GM18870 (cell line): ENCODE data around the gene GNA15.

Experiments
- ATAC-seq: cut with Tn5 transposase; IDR thresholded peaks from one replicate; pipeline ENCODE4 v1.9.1; 2021; ENCODE audit warnings: moderate library complexity; ENCODE audit not compliant: unreplicated experiment

Gene GNA15

DNA sequence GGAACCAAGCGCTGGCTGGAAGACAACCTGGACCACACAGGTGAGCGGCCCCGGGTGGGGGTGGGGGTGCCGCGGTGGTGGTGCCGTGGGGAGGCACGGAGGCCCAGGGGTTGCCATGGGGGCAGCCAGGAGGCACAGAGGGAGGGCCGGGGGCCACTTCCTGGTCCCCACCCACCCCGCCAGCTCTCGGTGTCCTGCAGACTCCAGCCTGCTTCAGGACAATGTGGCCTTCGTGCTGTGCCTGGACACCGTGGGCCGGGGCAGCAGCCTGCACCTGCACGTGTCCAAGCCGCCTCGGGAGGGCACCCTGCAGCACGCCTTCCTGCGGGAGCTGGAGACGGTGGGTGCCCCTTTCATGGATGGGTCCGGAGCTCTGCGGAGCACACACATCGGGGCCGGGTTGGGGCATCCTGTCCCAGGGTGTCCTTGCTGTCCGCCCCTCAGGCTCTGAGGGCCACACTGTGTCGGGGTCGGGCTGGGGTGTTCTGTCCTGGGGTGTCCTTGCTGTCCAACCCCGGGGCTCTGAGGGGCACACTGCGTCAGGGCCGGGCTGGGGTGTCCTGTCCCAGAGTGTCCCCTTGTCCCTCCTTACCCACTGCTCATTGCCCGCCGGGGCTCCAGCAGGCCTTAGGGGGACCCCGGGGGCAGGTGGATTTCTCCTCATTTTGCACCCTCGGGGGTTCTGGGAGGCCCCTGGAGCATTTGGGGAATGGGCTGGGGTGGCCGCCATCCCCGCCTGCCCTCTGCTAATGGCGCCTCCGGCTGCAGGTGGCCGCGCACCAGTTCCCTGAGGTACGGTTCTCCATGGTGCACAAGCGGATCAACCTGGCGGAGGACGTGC lies 68.2 kb downstream of the GNA15 start:
- no peak for ATAC-seq

DNA sequence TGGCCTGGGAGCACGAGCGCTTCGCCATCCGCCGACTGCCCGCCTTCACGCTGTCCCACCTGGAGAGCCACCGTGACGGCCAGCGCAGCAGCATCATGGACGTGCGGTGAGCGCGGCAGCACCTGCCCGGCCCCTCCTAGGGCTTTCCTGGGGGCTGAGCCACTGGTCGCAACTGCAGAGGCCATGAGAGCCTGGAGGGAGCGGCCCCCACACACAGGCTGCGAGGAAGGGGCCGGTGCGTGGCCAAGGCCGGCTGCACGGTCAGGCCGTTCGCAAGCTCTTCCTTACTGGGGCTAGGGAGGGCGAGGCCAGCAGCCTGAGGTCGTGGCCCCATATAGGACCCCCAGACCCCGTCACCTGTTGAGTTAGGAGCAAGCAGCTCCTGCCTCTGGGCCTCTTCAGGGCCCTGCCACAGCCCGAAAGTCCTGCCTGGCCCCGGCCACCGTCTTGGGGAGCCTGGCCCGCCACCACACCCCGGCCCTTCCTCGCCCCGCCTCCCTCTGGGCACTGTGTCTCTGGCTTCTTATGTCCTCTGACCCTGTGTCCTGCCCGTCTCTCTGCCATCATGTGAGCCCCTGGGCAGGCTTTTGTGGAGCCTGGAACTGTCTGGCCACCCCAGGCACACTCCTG lies 68.9 kb downstream of the GNA15 start:
- ATAC-seq = no peak

DNA sequence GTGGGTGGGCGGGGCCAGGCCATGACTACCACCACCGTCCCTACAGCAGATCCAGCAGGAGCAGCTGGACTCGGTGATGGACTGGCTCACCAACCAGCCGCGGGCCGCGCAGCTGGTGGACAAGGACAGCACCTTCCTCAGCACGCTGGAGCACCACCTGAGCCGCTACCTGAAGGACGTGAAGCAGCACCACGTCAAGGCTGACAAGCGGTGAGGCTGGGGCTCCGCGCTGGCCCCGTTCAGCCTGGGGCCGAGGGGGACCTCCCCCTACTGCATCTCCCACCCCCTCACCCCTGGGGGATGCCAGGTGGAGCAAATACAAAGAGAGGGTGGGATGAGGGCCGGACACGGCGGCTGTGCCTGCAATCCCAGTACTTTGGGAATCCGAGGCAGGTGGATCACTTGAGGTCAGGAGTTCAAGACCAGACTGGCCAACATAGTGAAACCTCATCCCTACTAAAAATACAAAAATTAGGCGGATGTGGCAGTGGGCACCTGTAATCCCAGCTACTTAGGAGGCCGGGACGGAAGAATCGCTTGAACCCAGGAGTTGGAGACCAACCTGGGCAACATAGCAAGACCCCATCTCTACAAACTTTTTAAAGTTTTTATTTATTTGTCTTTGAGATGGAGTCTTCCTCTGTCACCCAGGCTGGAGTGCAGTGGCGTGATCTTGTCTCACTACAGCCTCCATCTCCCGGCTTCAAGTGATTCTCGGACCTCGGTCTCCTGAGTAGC lies 70.6 kb downstream of the GNA15 start:
- no peak for ATAC-seq

DNA sequence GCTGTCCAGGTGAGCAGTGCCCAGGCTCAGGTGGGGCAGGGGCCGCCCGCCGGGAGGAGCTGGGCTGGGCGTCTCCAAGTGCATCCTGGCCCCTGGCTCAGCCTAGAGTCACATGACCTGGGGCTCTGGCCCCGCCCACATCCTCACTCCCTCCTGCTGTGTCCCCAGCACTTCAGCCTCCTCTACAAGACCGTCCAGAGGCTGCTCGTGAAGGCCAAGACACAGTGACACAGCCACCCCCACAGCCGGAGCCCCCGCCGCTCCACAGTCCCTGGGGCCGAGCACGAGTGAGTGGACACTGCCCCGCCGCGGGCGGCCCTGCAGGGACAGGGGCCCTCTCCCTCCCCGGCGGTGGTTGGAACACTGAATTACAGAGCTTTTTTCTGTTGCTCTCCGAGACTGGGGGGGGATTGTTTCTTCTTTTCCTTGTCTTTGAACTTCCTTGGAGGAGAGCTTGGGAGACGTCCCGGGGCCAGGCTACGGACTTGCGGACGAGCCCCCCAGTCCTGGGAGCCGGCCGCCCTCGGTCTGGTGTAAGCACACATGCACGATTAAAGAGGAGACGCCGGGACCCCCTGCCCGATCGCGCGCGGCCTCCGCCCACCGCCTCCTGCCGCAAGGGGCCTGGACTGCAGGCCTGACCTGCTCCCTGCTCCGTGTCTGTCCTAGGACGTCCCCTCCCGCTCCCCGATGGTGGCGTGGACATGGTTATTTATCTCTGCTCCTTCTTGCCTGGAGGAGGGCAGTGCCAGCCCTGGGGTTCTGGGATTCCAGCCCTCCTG lies 71.8 kb downstream of the GNA15 start:
- ATAC-seq = no peak

DNA sequence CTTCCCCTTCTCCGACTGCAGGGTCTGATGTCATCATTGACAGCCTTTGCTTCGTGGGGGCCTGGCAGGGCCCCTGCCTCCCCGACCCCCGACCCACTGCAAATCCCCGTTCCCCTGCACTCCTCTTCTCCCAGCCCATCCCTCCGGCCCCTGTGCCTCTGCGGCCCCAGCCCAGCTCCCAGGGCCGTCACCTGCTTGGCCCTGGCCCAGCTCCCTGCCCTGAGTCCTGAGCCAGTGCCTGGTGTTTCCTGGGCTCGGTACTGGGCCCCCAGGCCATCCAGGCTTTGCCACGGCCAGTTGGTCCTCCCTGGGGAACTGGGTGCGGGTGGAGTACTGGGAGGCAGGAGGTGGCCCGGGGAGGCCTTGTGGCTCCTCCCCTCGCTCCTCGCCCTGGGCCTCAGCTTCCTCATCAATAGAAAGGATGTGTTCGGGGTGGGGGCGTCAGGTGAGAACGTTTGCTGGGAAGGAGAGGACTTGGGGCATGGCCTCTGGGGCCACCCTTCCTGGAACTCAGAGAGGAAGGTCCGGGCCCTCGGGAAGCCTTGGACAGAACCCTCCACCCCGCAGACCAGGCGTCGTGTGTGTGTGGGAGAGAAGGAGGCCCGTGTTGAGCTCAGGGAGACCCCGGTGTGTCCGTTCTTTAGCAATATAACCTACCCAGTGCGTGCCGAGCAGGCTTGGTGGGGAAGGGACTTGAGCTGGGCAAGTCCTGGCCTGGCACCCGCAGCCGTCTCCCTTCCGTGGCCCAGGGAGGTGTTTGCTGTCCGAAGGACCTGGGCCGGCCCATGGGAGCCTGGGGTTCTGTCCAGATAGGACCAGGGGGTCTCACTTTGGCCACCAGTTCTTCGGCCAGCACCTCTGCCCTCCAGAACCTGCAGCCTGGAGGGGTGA lies 72.7 kb downstream of the GNA15 start:
- ATAC-seq = no peak

DNA sequence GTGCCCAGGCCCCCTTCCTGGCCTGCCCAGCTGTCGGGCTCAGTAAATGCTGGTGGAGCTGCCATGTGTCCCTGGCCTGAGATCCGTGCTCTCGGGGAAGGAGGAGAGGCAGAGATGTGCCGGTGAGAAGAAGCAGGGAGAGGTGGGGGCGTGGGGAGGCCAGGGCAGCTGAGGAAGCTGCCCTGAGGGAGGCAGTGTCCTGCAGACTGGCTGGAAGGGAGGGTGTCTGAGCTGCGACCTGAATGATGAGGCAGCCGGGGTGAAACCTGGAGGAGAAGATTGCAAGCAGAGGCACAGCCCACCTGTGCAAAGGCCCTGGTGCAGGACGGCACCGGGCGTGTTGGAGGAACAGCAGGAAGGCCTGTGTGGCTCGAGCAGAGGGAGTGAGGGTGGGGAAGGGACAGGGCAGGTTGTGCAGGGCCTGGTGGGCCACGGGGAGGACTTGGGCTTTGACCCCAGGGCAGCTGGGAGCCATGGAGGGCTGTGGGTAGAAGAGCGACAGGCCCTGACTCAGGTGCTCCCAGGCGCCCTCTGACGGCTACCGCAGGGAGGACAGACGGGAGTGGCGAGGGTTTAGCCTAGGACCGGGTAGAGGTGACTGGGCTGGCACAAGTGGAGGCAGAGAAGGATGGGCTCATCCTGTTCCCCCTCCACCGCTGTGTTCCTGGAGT lies 74.6 kb downstream of the GNA15 start:
- ATAC-seq = no peak

DNA sequence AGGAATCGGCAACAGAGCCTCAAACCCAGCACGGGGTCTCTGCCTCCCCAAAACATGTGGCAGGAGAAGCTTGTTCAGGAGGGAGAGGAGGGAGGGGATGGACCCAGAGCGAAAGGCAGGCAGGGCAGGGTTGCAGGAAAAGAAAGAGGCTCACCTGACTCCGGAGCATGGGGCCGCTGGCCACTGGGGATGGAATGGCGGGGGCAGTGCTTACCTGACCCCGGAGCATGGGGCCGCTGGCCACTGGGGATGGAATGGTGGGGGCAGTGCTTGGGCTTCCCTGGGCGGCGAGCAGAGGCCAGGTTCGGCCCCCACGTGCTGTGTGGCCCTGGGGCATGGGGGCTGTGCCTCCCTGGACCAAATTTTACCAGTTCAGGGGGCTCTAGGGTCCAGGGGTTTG lies 75.4 kb downstream of the GNA15 start:
- ATAC-seq = no peak

DNA sequence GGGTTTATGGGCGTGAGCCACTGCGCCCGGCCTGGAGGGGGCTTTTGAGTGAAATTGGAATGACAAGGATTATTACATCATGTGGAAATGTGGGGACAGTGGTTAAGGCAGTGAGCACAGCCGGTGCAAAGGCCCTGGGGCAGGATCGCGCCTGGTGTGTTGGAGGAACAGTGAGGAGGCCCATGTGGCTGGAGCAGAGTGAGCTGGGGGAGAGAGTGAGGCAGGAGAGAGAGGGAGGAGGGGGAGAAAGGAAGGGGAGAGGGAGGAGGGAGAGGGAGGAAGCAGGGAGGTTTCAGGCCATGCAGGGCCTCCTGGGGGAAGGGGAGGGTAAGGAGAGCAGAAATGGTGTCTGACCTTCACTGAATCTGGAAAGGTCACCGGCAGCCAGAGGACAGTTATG lies 77.3 kb downstream of the GNA15 start:
- ATAC-seq = no peak
